ENCODE measurements around the gene C1QL4.
A peak's percentile ranks its signal among the peaks of the same experiment; 100 is the strongest.

The C1QL4 gene

DNA sequence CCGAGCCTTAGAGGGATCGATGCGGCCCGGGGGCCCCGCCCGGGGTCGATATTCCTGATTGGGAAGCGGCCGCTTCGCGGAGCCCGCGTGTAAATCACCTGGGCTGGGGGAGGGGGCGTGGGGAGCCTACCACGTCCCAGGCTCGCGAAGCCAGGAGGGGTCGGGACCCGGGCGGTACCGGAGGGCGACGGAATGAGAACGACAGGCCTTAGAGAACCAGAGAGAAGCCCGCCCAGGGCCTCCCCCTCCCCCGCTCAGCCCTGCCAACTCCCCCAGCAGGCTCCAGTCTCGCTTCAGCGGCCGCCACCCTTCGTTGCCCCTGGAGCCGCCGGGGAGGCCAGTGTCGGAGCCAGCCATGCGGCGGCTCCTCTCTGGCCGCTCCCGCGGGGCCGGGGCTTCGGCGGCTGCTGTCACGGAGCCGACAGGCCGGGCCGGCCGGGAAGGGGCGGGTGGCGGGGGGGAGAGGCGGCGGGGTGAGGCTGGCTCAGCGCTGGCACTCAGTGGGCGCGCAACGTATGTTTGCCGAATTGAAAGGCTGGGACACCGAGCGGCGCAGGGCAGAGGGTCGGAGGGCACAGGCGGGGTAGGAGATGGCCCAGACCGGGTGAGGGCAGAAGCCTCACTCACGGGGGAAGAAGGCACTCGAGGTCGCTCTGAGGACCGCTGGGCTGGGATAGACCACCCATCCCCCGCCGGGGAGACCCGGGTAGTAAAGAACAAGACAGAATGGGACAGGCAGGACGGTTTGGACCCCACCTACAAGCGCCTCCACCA is 8.2 kb upstream of the C1QL4 start:
- H3K36me3 Mint-ChIP-seq (ENCODE audit: insufficient read depth) = peaks cover 12% of the 10 kb centered on the region
- H3K4me3 Mint-ChIP-seq = peak overlapping the region; percentile 83
- H3K27me3 Mint-ChIP-seq = peaks cover 56% of the 10 kb centered on the region
- H3K9me3 Mint-ChIP-seq = no peaks in the 10 kb centered on the region
- peaks cover 34% of the 10 kb centered on the region for H3K4me1 Mint-ChIP-seq
- DNase-seq (ENCODE audit: low spot score in 2 of 2) (no peak), ATAC-seq (replicated peaks; ENCODE audit: extremely low read depth, poor library complexity, severe bottlenecking) (no peak)
- H3K27ac Mint-ChIP-seq (ENCODE audit: low read depth) = no peak overlapping the region

DNA sequence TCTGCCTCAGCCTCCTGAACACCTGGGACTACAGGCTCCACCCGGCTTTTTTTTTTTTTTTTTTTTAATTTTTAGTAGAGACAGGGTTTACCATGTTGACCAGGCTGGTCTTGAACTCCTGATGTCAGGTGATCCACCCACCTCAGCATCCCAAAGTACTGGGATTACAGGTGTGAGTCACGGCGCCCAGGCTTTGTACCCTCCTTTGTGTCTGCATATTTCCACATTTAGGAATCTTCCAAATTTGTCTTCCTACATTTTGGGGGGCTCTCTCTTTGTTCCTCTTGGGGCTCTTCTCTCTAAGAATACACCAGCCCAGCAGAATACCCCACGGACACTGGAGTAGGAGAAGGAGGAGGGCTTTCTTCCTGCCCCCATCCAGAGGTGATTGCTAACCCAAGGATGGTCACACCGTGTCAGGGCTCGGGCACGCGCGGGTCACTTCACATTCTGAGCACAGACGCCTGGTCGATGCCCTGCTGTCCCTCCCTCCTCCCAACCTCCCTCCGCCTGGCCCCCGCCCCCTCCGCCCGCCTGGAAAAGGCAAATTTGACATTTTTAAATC is 7.6 kb upstream of the C1QL4 start:
- DNase-seq (ENCODE audit: low spot score in 2 of 2) (no peak), ATAC-seq (replicated peaks; ENCODE audit: extremely low read depth, poor library complexity, severe bottlenecking) (no peak)
- peaks cover 55% of the 10 kb centered on the region for H3K27me3 Mint-ChIP-seq
- peaks cover 12% of the 10 kb centered on the region for H3K36me3 Mint-ChIP-seq (ENCODE audit: insufficient read depth)
- peaks cover 34% of the 10 kb centered on the region for H3K4me1 Mint-ChIP-seq
- no peak overlapping the region for H3K27ac Mint-ChIP-seq (ENCODE audit: low read depth)
- H3K9me3 Mint-ChIP-seq = no peaks in the 10 kb centered on the region
- peak overlapping the region; percentile 83 for H3K4me3 Mint-ChIP-seq

DNA sequence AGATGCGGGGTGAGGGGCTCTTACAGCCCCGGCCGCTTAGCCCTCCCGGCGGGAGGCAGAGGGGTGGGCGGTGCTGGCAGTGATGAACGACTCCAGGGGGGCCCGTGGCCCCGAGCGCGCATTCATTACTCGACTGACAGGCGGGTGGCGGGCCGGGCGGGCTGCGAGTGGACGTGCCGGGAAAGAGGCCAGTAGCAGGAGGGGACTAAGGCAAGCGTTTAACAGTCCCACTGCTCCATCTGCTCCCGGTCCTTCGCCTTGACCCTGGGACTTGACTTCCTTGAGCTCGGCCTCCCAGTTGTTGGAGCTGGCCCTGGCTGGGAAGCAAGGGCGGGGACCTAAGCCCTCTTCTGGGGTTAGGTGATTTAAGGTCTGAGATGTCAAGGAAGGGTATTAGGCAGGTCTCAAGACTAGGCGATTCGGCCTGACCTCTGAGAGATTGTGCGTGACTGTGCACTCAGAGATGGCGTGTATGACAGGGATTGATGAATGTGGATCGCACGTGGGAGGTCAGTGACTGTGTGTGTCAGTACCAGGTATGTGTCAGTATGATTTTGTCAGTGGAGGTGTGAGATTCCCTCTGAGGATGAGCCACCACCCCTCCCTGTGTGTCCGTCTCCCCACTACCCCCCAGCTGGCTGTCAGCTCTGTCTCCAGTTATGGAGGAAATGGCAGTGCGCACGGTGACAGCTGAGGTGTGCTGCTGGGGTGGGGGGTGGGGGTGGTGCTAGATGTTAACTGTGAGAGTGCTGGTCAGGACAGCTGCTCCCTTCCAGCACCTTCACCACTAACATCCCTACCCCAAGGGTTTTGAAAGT is 6.1 kb upstream of the C1QL4 start:
- Mint-ChIP-seq H3K4me1 (peaks cover 34% of the 10 kb centered on the region), H3K4me3 (peak overlapping the region; percentile 72), H3K27me3 (peaks cover 55% of the 10 kb centered on the region), H3K36me3 (ENCODE audit: insufficient read depth) (peaks cover 12% of the 10 kb centered on the region), H3K27ac (ENCODE audit: low read depth) (peak overlapping the region; percentile 70), H3K9me3 (no peaks in the 10 kb centered on the region)
- DNase-seq (ENCODE audit: low spot score in 2 of 2) = no peak
- ATAC-seq (replicated peaks; ENCODE audit: extremely low read depth, poor library complexity, severe bottlenecking) = peak; percentile 27

DNA sequence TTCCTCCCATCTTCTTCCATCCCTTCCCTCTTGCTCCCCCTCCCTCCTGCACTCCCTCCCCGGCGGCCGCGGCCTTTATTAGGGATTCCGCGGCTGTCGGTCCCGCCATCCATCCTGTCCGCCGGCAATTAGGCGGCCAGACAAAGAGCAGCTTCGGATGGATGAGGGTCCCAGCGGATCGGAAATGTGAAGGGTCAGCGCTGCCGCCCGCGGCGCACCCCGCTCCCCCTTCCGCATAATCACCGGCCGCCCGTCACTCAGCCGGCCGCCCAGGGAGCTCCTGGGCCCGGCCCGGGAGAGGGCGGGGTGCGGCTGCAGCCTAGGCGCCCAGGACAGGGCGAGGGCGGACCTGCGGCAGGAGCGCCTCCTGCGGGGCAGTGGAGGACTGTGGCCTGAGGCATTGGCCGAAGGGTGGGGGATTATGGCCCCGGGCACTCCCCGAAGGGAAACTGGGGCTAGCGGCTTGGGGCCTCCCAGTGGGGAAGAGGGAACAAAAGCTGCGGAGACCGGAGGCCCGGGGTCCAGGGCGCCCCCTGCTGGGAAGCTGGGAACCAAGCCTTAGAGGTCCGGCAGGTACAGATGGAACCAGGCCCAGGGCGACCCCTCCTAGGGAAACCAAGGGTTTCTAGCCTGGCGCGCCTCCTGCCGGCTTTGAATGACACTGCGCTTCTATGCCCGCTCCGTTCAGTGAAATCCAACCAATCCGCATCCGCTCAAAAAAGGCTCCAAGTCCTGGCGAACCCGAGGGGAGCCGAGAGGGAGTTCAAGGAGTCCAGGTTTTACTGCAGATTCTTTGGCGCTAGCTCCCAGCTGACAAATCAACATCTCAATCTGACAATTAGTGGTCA is 5.3 kb upstream of the C1QL4 start:
- H3K27me3 Mint-ChIP-seq = peaks cover 54% of the 10 kb centered on the region
- no peaks in the 10 kb centered on the region for H3K9me3 Mint-ChIP-seq
- DNase-seq (ENCODE audit: low spot score in 2 of 2) (peak; percentile 58 to 64), ATAC-seq (replicated peaks; ENCODE audit: extremely low read depth, poor library complexity, severe bottlenecking) (peak; percentile 71)
- peak overlapping the region; percentile 72 for H3K4me3 Mint-ChIP-seq
- H3K27ac Mint-ChIP-seq (ENCODE audit: low read depth) = no peak overlapping the region
- peaks cover 39% of the 10 kb centered on the region for H3K4me1 Mint-ChIP-seq
- peaks cover 10% of the 10 kb centered on the region for H3K36me3 Mint-ChIP-seq (ENCODE audit: insufficient read depth)

DNA sequence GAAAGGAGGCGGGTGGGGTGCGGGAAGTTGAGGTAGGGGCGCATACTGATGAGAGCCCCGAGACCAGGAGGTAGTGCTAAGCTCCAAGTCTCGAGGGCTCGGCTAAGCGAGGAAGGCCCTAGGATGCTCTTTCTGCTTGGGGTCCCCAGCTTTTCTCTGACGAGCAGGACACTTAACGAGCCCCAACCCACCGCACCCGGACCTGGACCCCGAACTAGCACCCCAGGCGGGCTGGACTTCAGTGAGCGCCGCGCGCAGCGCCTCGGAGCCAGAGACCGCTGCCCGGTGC is 4.7 kb upstream of the C1QL4 start:
- H3K9me3 Mint-ChIP-seq = no peaks in the 10 kb centered on the region
- H3K36me3 Mint-ChIP-seq (ENCODE audit: insufficient read depth) = peaks cover 12% of the 10 kb centered on the region
- H3K4me3 Mint-ChIP-seq = peak overlapping the region; percentile 72

DNA sequence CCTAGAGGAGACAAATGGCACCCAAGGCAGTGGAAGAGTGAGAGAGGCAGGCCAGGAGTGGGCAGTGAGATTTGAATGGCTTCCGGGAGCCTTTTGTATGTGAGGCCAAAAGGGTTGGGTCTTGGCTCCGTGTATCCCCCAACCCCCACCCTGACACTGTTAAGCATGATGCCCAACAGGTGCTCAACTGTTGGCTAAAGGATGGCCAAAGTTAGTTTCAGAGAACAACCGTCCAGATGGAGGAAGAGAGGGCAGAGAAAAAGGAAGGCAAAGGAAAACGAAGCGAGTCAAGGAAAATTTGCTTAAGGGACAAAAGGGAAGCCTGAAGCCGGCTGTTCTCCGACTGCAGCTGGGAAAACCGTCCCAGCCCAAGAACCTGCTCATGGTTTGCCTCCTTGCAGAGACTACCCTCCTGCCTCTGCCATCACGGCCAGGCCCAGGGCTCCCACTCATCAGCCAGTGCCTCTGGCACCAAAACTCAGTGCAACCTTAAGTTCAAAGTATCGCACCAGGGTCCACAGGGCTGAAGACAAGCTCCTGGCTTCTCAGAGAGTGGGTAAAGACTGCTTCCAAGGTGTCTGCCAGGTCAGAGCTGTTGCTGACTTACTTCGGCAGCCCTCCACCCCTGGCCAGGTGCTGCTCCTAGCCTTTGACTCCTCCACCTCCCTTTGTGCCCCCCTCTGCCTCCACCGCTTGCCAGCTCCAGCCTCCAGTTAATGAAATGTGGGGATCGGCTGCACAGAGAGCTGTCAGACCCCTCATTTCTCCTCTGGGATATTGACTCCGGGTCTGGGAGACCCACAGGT is 4.2 kb upstream of the C1QL4 start:
- DNase-seq (ENCODE audit: low spot score in 2 of 2) (no peak), ATAC-seq (replicated peaks; ENCODE audit: extremely low read depth, poor library complexity, severe bottlenecking) (no peak)
- Mint-ChIP-seq H3K9me3 (no peaks in the 10 kb centered on the region), H3K4me1 (peaks cover 34% of the 10 kb centered on the region), H3K36me3 (ENCODE audit: insufficient read depth) (peaks cover 10% of the 10 kb centered on the region), H3K4me3 (peak overlapping the region; percentile 72), H3K27me3 (peaks cover 51% of the 10 kb centered on the region), H3K27ac (ENCODE audit: low read depth) (no peak overlapping the region)

More for the DNA sequence above, 4.7 kb upstream of the C1QL4 start:
- H3K27ac Mint-ChIP-seq (ENCODE audit: low read depth) = no peak overlapping the region
- peaks cover 39% of the 10 kb centered on the region for H3K4me1 Mint-ChIP-seq
- peaks cover 54% of the 10 kb centered on the region for H3K27me3 Mint-ChIP-seq
- DNase-seq (ENCODE audit: low spot score in 2 of 2) = no peak
- ATAC-seq (replicated peaks; ENCODE audit: extremely low read depth, poor library complexity, severe bottlenecking) = no peak

DNA sequence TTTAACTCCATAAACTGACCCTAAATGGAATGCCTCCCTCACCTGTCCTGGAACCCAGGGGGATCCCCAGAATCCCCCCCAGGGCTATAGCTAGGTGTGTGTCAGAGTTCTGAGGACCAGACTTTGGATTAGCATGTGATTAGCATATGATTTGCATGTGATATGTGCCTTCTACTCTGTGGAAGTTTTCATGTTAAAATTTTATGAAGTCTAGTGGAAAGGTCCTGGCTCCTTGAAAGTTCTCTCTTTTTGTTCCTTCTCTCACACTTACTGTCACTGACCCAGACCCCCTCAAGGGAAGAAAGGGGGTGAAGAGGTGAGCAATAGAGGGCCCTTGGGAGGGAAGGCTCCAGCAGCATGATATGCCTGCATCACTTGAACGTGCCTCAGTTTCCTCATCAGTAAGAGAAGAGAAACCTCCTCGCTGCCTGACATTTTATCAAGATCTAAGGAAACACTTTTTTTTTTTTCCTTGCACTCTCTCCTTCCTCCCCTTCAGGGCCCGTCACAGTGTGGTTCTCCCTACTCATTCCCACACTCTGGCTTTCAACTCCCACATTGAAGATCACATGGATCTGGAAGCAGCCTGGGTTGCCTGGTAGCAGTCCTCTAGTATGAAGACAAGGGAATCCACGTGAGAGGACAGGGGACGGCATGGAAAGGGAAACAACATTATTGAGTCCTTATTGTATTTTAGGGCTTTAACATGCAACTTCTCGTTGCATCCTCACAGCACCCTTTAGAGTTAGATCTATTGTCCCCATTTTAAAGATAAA is 3.3 kb upstream of the C1QL4 start:
- no peak for DNase-seq (ENCODE audit: low spot score in 2 of 2)
- H3K4me3 Mint-ChIP-seq = peak overlapping the region; percentile 72
- H3K27me3 Mint-ChIP-seq = peaks cover 47% of the 10 kb centered on the region
- no peak for ATAC-seq (replicated peaks; ENCODE audit: extremely low read depth, poor library complexity, severe bottlenecking)
- no peak overlapping the region for H3K27ac Mint-ChIP-seq (ENCODE audit: low read depth)
- H3K9me3 Mint-ChIP-seq = no peaks in the 10 kb centered on the region
- H3K4me1 Mint-ChIP-seq = peaks cover 26% of the 10 kb centered on the region
- peaks cover 4% of the 10 kb centered on the region for H3K36me3 Mint-ChIP-seq (ENCODE audit: insufficient read depth)

DNA sequence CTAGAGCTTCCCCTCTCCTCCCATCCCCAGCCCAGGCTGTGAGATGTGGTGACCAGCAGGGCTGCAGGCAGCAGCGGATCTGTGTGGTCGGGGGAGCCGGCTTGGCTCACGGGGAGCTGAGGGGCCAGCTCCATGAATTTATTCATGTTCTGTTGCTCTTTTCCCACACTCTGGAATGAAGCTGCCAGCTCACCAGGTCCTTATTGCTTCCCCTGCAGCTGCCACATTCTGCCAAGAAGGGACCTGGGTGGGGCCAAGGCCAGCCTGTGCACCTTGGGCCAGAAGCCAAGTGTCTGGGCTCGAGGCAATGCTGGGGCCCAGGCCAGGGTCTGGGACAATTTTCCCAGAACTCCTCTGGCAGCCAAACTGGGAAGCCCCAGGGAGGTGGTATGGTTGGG is 2.5 kb upstream of the C1QL4 start:
- no peak overlapping the region for H3K4me3 Mint-ChIP-seq
- DNase-seq (ENCODE audit: low spot score in 2 of 2) = no peak
- H3K27me3 Mint-ChIP-seq = peaks cover 56% of the 10 kb centered on the region
- no peak for ATAC-seq (replicated peaks; ENCODE audit: extremely low read depth, poor library complexity, severe bottlenecking)
- H3K27ac Mint-ChIP-seq (ENCODE audit: low read depth) = no peak overlapping the region
- peaks cover 26% of the 10 kb centered on the region for H3K4me1 Mint-ChIP-seq
- H3K9me3 Mint-ChIP-seq = no peaks in the 10 kb centered on the region
- H3K36me3 Mint-ChIP-seq (ENCODE audit: insufficient read depth) = peaks cover 4% of the 10 kb centered on the region

DNA sequence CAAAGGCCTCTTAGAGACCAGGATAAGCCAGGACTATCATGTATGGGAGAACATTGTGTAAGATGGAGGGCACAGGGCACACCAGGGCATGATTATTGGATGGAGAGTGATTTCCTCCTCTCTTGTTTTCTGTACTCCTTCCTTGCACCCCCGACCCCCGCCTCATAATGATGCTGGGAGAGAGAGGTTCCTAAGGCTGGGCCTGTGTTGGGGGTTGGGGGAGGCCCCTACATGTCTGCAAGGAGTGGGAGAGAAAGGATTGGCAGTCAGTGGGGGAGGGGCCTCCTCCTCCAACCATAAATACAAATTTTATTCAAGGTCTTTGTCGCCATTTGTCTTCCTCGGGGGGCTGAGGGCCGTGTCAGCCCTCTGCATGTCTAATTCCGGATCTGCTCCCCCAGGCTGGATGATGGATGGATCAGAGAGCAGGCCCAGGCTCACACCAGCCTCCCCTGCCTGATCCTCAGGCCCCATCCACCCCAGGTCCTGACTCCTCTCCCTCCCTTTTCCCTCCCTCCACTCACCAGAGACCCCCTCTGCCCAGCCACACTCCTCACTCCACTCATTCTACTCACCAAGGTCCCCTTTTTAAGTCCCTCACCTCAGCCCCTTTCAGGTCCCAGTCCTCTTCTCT is 2.0 kb upstream of the C1QL4 start:
- H3K9me3 Mint-ChIP-seq = no peaks in the 10 kb centered on the region
- ATAC-seq (replicated peaks; ENCODE audit: extremely low read depth, poor library complexity, severe bottlenecking) (no peak), DNase-seq (ENCODE audit: low spot score in 2 of 2) (no peak)
- H3K36me3 Mint-ChIP-seq (ENCODE audit: insufficient read depth) = peaks cover 4% of the 10 kb centered on the region
- H3K4me3 Mint-ChIP-seq = no peak overlapping the region
- no peak overlapping the region for H3K27ac Mint-ChIP-seq (ENCODE audit: low read depth)
- peaks cover 60% of the 10 kb centered on the region for H3K27me3 Mint-ChIP-seq
- H3K4me1 Mint-ChIP-seq = peaks cover 26% of the 10 kb centered on the region

DNA sequence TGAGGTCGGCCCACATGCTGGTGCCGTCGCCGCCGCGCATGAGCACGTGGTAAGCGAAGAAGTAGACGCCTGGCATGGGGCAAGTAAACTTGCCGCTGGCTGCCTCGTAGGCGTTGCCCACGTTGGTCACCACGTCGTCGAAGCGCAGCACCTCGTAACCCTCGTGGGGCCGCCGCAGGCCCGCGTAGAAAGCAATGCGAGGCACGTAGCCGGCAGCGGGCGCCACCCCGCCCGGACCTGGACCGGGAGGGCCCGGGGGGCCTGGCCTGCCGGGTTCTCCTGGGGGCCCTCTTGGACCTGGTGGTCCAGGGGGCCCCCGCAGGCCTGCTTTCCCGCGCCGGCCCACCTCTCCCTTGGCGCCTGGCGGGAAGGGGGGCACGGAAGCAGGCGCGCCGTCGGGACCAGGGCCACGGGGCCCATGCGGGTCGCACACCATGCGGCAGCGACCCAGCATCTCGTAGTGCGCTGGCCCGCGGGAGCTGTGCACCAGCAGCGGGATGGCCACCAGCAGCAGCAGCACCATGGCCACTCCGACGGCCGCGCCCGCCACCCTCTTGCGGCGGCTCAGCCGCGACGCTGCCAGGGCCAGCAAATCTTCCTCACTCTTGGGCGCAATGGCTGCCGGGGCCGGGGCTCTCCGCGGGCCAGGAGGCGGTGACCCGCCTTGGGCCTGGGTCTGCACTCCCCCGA is 888 bp downstream of the C1QL4 start:
- H3K36me3 Mint-ChIP-seq (ENCODE audit: insufficient read depth) = peaks cover 2% of the 10 kb centered on the region
- H3K4me3 Mint-ChIP-seq = peak overlapping the region; percentile 10
- peaks cover 18% of the 10 kb centered on the region for H3K4me1 Mint-ChIP-seq
- peaks cover 76% of the 10 kb centered on the region for H3K27me3 Mint-ChIP-seq
- ATAC-seq (replicated peaks; ENCODE audit: extremely low read depth, poor library complexity, severe bottlenecking) (no peak), DNase-seq (ENCODE audit: low spot score in 2 of 2) (no peak)
- no peaks in the 10 kb centered on the region for H3K9me3 Mint-ChIP-seq
- no peak overlapping the region for H3K27ac Mint-ChIP-seq (ENCODE audit: low read depth)

All from central memory CD8-positive, alpha-beta T cell (primary cell).